Parathyroid adenoma (tissue), 2 donors: ENCODE measurements around the gene HOXA2.

Source experiments
- H2AFZ ChIP-seq: fragments of 300-600 bp; sonication (generic); one replicate; pipeline ENCODE4 v1.7.0; 2017; ENCODE audit warnings: antibody characterized with exemption, mild to moderate bottlenecking
- H3K27ac ChIP-seq: fragments of 300-600 bp; sonication (generic); one replicate; pipeline ENCODE4 v1.7.0; 2017
- H3K27me3 ChIP-seq: fragments of 300-600 bp; sonication (generic); one replicate; pipeline ENCODE4 v1.7.0; 2017; ENCODE audit warnings: low read length; ENCODE audit not compliant: control insufficient read depth, insufficient read depth
- H3K36me3 ChIP-seq: fragments of 300-600 bp; sonication (generic); one replicate; pipeline ENCODE4 v1.7.0; 2017; ENCODE audit warnings: low read length; ENCODE audit not compliant: control insufficient read depth, insufficient read depth
- H3K4me1 ChIP-seq: fragments of 300-600 bp; sonication (generic); one replicate; pipeline ENCODE4 v1.7.0; 2017; ENCODE audit warnings: control low read depth
- H3K4me2 ChIP-seq: fragments of 300-600 bp; sonication (generic); one replicate; pipeline ENCODE4 v1.7.0; 2017; ENCODE audit warnings: low read length
- H3K4me3 ChIP-seq: fragments of 300-600 bp; sonication (generic); one replicate; pipeline ENCODE4 v1.7.0; 2017; ENCODE audit warnings: low read depth, low read length
- H3K79me2 ChIP-seq: fragments of 300-600 bp; sonication (generic); one replicate; pipeline ENCODE4 v1.7.0; 2017; ENCODE audit warnings: control low read depth
- H3K9ac ChIP-seq: fragments of 300-600 bp; sonication (generic); one replicate; pipeline ENCODE4 v1.7.0; 2017; ENCODE audit warnings: mild to moderate bottlenecking
- H3K9me3 ChIP-seq: fragments of 300-600 bp; sonication (generic); one replicate; pipeline ENCODE4 v1.7.0; 2017; ENCODE audit warnings: low read length; ENCODE audit not compliant: control insufficient read depth
- CTCF ChIP-seq: fragments of 300-600 bp; sonication (generic); IDR thresholded peaks from one replicate; pipeline ENCODE4 v1.7.0; 2017; ENCODE audit warnings: antibody characterized with exemption, mild to moderate bottlenecking
- donor health status: primary hyperparathyroidism.

The HOXA2 gene

GRCh38 chr7:27101171-27101956, 1.1 kb downstream of the HOXA2 start:
- H3K27me3 ChIP-seq, result no peaks in the 10 kb centered on the region
- H3K79me2 ChIP-seq, result no peaks in the 10 kb centered on the region
- H3K4me2 ChIP-seq, result peak overlapping the region; percentile 86
- H3K36me3 ChIP-seq, result no peaks in the 10 kb centered on the region
- H2AFZ ChIP-seq, result peak overlapping the region; percentile 22
- H3K9me3 ChIP-seq, result no peaks in the 10 kb centered on the region
- H3K4me1 ChIP-seq, result no peaks in the 10 kb centered on the region
- H3K27ac ChIP-seq, result peak overlapping the region; percentile 36
- peak overlapping the region; percentile 97 for H3K4me3 ChIP-seq
- TF ChIP-seq CTCF, result no peak
- H3K9ac ChIP-seq, result no peak overlapping the region

GRCh38 chr7:27100694-27101170, 1.8 kb downstream of the HOXA2 start:
- Histone ChIP-seq H3K9ac (no peak overlapping the region), H3K36me3 (no peaks in the 10 kb centered on the region), H3K9me3 (no peaks in the 10 kb centered on the region), H2AFZ (no peak overlapping the region), H3K4me1 (no peaks in the 10 kb centered on the region), H3K4me2 (peak overlapping the region; percentile 86), H3K4me3 (peak overlapping the region; percentile 97), H3K79me2 (no peaks in the 10 kb centered on the region), H3K27me3 (no peaks in the 10 kb centered on the region), H3K27ac (peak overlapping the region; percentile 36)
- TF ChIP-seq CTCF, result no peak

GRCh38 chr7:27099453-27100370, 2.8 kb downstream of the HOXA2 start:
- Histone ChIP-seq H3K4me3 (peak overlapping the region; percentile 97), H3K4me1 (no peaks in the 10 kb centered on the region), H3K4me2 (peak overlapping the region; percentile 86), H3K27me3 (no peaks in the 10 kb centered on the region), H3K79me2 (no peaks in the 10 kb centered on the region), H3K27ac (no peak overlapping the region), H3K36me3 (no peaks in the 10 kb centered on the region), H3K9me3 (no peaks in the 10 kb centered on the region), H2AFZ (no peak overlapping the region), H3K9ac (no peak overlapping the region)
- no peak for TF ChIP-seq CTCF

- no peak overlapping the region for H3K9ac ChIP-seq
- H3K79me2 ChIP-seq, result no peaks in the 10 kb centered on the region
- H2AFZ ChIP-seq, result no peak overlapping the region
- H3K4me3 ChIP-seq, result peak overlapping the region; percentile 97
- no peaks in the 10 kb centered on the region for H3K4me1 ChIP-seq
- peak overlapping the region; percentile 24 for H3K27ac ChIP-seq
- H3K36me3 ChIP-seq, result no peaks in the 10 kb centered on the region
- no peak for TF ChIP-seq CTCF
- H3K27me3 ChIP-seq, result no peaks in the 10 kb centered on the region
- no peaks in the 10 kb centered on the region for H3K9me3 ChIP-seq
- peak overlapping the region; percentile 86 for H3K4me2 ChIP-seq
Observed at GRCh38 chr7:27098578-27099451, 3.7 kb downstream of the HOXA2 start.
